Fibroblast of lung (primary cell): Measurements from ENCODE around the gene HOXA11.
A peak's percentile ranks its signal among the peaks of the same experiment; 100 is the strongest.

Experiments
- EZH2 ChIP-seq: IDR thresholded peaks from 2 replicates; pipeline ENCODE4 v1.5.1; 2012; ENCODE audit warnings: low read length, control low read depth, mild to moderate bottlenecking; ENCODE audit errors: missing control alignments
- TF ChIP-seq, protein P1 (sequence below), 2 donors: IDR thresholded peaks in 1 of 2; conservative IDR thresholded peaks in 1 of 2; 1 replicate in 1 of 2; 2 replicates in 1 of 2; pipeline ENCODE4 v1.5.1; 2011 to 2012; ENCODE audit warnings: low read length in 2 of 2, control low read depth in 1 of 2, inconsistent platforms in 1 of 2, low read depth in 1 of 2, mild to moderate bottlenecking in 1 of 2

DNA sequence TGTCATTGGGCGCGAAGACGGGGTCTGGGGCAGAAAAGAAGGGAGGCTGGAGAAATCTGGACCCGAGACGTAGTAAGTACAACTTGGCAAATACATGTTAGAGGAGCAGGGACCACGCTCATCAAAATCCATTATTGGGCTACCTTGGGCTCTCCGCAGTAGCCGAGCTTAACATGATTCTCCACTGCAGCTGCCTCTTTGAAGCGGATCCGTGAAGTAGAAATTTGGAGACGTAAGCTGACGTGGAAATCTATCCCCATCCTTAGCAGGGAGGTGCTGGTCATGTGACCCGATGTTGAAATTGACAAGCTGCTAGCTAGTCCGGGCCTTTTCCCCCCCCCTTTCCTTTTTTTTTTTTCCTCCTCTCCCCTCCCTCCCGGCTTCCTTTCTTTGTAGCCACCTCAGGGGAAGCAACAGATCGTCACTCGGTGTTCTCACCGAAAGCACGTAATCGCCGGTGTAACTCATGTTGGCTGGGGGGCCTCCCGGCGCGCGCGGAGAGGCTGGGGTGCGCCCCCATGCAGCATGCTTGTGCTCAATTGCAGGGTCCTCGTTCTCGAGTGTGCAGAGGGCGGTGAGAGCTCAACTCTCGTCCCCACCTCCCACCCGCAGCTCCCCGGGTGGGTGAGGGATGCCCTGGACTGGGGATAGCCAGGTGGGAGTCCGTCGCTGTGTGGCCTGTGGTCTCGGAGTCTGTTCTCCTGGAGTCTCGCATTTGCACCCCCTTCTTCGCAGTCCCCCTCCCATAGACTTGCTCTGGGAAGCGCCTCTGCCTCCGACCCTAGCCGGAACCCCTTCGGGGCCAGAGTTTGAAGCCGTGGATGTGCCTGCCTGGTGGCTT is at the start of gene HOXA11:
- TF ChIP-seq, protein P1, sequence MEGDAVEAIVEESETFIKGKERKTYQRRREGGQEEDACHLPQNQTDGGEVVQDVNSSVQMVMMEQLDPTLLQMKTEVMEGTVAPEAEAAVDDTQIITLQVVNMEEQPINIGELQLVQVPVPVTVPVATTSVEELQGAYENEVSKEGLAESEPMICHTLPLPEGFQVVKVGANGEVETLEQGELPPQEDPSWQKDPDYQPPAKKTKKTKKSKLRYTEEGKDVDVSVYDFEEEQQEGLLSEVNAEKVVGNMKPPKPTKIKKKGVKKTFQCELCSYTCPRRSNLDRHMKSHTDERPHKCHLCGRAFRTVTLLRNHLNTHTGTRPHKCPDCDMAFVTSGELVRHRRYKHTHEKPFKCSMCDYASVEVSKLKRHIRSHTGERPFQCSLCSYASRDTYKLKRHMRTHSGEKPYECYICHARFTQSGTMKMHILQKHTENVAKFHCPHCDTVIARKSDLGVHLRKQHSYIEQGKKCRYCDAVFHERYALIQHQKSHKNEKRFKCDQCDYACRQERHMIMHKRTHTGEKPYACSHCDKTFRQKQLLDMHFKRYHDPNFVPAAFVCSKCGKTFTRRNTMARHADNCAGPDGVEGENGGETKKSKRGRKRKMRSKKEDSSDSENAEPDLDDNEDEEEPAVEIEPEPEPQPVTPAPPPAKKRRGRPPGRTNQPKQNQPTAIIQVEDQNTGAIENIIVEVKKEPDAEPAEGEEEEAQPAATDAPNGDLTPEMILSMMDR (conservative IDR thresholded peaks at IDR 0.05 in 1 of 2, IDR thresholded peaks at IDR 0.05 in 1 of 2; ENCODE audit: low read depth in 1 of 2, low read length in 2 of 2): no peak
- peak; percentile 96 for TF ChIP-seq EZH2
